Naive thymus-derived CD8-positive, alpha-beta T cell (primary cell): ENCODE data around the gene ZFYVE21. TPM values are rescaled to one million over a fixed set of nuclear protein-coding genes. Genes with fewer than 3 reads are reported as not detected.

ENCODE experiments used
- ATAC-seq, 2 donors: fragments of 150-1000 bp; cut with Tn5 transposase in 1 of 2; sonication (Bioruptor Pico), chemical (Tn5 transposase) in 1 of 2; 1 replicate in 1 of 2; 2 replicates in 1 of 2; pipeline ENCODE4 v1.10.0; 2021; ENCODE audit warnings: mild to moderate bottlenecking in 2 of 2, moderate library complexity in 2 of 2
- POLR2A ChIA-PET: fragments of 350-600 bp; sonication (Branson Sonifier 250); formaldehyde crosslinking; loops from one replicate; lab custom pipeline; 2021; ENCODE audit warnings: antibody characterized with exemption; lab: Charles Lee
- DNase-seq, 10 donors: peaks; one replicate each; pipeline versions ENCODE4 v3.0.0 to v3.0.0-alpha.2; 2020 to 2022
- H3K27ac Mint-ChIP-seq, 10 donors: one replicate each; pipeline ENCODE4 v1.8.0; 2020 to 2022; ENCODE audit warnings: mild to moderate bottlenecking in 10 of 10, mixed read lengths in 10 of 10, moderate library complexity in 4 of 10, inconsistent platforms in 1 of 10
- H3K27me3 Mint-ChIP-seq, 5 donors: one replicate each; pipeline ENCODE4 v1.8.0; 2021 to 2022; ENCODE audit warnings: mixed read lengths in 5 of 5
- H3K36me3 Mint-ChIP-seq, 3 donors: one replicate each; pipeline ENCODE4 v1.8.0; 2020 to 2022; ENCODE audit warnings: mixed read lengths in 3 of 3, mild to moderate bottlenecking in 2 of 3, inconsistent platforms in 1 of 3
- H3K4me1 Mint-ChIP-seq, 4 donors: one replicate each; pipeline ENCODE4 v1.8.0; 2021 to 2022; ENCODE audit warnings: mixed read lengths in 4 of 4
- H3K4me3 Mint-ChIP-seq, 10 donors: one replicate each; pipeline ENCODE4 v1.8.0; 2020 to 2022; ENCODE audit warnings: mild to moderate bottlenecking in 10 of 10, mixed read lengths in 10 of 10, moderate library complexity in 6 of 10, inconsistent platforms in 1 of 10
- H3K9me3 Mint-ChIP-seq, 9 donors: one replicate each; pipeline ENCODE4 v1.8.0; 2020 to 2022; ENCODE audit warnings: mixed read lengths in 9 of 9, mild to moderate bottlenecking in 3 of 9, inconsistent platforms in 1 of 9, moderate library complexity in 1 of 9
- polyA plus RNA-seq, 3 donors: library from polyadenylated mRNA; unstranded; fragments of 300-500 nt; fragmentation: Illumina TruSeq; gene quantifications; one replicate each; pipeline ENCODE4 v1.2.3, GENCODE V29; 2021
- total RNA-seq, 8 experiments: library from RNA in 2 of 8; stranded (reverse) in 2 of 8; gene quantifications; one replicate each; pipeline ENCODE4 v1.2.3 and lab custom pipeline; 2021 to 2026

The ZFYVE21 gene
- total and polyA plus RNA-seq, 5 experiments from 2014 or later: 7.7 to 16.9 (median 8.7) TPM

GRCh38 chr14:103748534-103748857 is 32.9 kb downstream of the ZFYVE21 start:
- POLR2A ChIA-PET: interaction anchor here (0.5 to 1.6 kb wide), 2 partner anchors 33 to 58 kb away, joined by 5 to 6 read pairs; partner anchors contain the start of genes XRCC3 and ZFYVE21
- Mint-ChIP-seq H3K27ac (peak overlapping the region; percentile 37 to 94 (median 90)), H3K4me1 (peaks cover 12 to 26% (median 19%) of the 10 kb centered on the region in 4 donors), H3K27me3 (no peaks in the 10 kb centered on the region), H3K9me3 (no peaks in the 10 kb centered on the region), H3K36me3 (peaks cover 0 to 26% (median 5%) of the 10 kb centered on the region in 3 donors), H3K4me3 (peak overlapping the region in 6 of 10 donors; percentile 7 to 70 (median 44))
- ATAC-seq: peak; percentile 99 to 100
- peak; percentile 10 to 80 (median 50) for DNase-seq

- Mint-ChIP-seq H3K27me3 (no peaks in the 10 kb centered on the region), H3K4me3 (peak overlapping the region in 1 of 10 donors; percentile 30), H3K27ac (peak overlapping the region in 2 of 10 donors; percentile 48 to 62), H3K9me3 (no peaks in the 10 kb centered on the region), H3K4me1 (peaks cover 12 to 26% (median 19%) of the 10 kb centered on the region in 4 donors), H3K36me3 (peaks cover 0 to 31% (median 5%) of the 10 kb centered on the region in 3 donors)
- POLR2A ChIA-PET: no interaction called here
- DNase-seq (no peak), ATAC-seq (no peak)
Measured at GRCh38 chr14:103749452-103749851, 33.8 kb downstream of the ZFYVE21 start.

- no peaks in the 10 kb centered on the region for H3K9me3 Mint-ChIP-seq
- peaks cover 12 to 26% (median 19%) of the 10 kb centered on the region in 4 donors for H3K4me1 Mint-ChIP-seq
- ATAC-seq (no peak), DNase-seq (peak in 1 of 10 donors; percentile 11)
- H3K27me3 Mint-ChIP-seq: no peaks in the 10 kb centered on the region
- H3K4me3 Mint-ChIP-seq: no peak overlapping the region
- peaks cover 0 to 31% (median 3%) of the 10 kb centered on the region in 3 donors for H3K36me3 Mint-ChIP-seq
- H3K27ac Mint-ChIP-seq: peak overlapping the region in 6 of 10 donors; percentile 5 to 72 (median 42)
- POLR2A ChIA-PET: no interaction called here
Measured at GRCh38 chr14:103749860-103750259, 34.2 kb downstream of the ZFYVE21 start.

- H3K4me3 Mint-ChIP-seq: no peak overlapping the region
- H3K27ac Mint-ChIP-seq: no peak overlapping the region
- peaks cover 3 to 10% (median 8%) of the 10 kb centered on the region in 4 donors for H3K4me1 Mint-ChIP-seq
- peaks cover 0 to 35% (median 3%) of the 10 kb centered on the region in 3 donors for H3K36me3 Mint-ChIP-seq
- H3K9me3 Mint-ChIP-seq: no peaks in the 10 kb centered on the region
- H3K27me3 Mint-ChIP-seq: no peaks in the 10 kb centered on the region
- POLR2A ChIA-PET: no interaction called here
- DNase-seq: no peak
- ATAC-seq: no peak
Measured at GRCh38 chr14:103753774-103754173, 38.2 kb downstream of the ZFYVE21 start.

- H3K4me3 Mint-ChIP-seq: no peak overlapping the region
- POLR2A ChIA-PET: interaction anchor here (0.7 kb wide), 2 partner anchors 13 to 47 kb away, joined by 3 to 6 read pairs; no protein-coding TSS in a partner anchor
- H3K9me3 Mint-ChIP-seq: no peaks in the 10 kb centered on the region
- no peak for DNase-seq
- H3K27me3 Mint-ChIP-seq: no peaks in the 10 kb centered on the region
- H3K36me3 Mint-ChIP-seq: peaks cover 0 to 25% (median 3%) of the 10 kb centered on the region in 3 donors
- no peak for ATAC-seq
- H3K4me1 Mint-ChIP-seq: no peaks in the 10 kb centered on the region
- no peak overlapping the region for H3K27ac Mint-ChIP-seq
Measured at GRCh38 chr14:103755060-103755459, 39.5 kb downstream of the ZFYVE21 start.

- peaks cover 0 to 14% (median 3%) of the 10 kb centered on the region in 3 donors for H3K36me3 Mint-ChIP-seq
- H3K4me3 Mint-ChIP-seq: no peak overlapping the region
- DNase-seq (no peak), ATAC-seq (no peak)
- POLR2A ChIA-PET: interaction anchor here (0.6 kb wide), 1 partner anchor 65 kb away, joined by 3 read pairs; no protein-coding TSS in a partner anchor
- H3K27me3 Mint-ChIP-seq: no peaks in the 10 kb centered on the region
- H3K27ac Mint-ChIP-seq: peak overlapping the region in 2 of 10 donors; percentile 14 to 56
- H3K4me1 Mint-ChIP-seq: peaks cover 0 to 2% (median 0%) of the 10 kb centered on the region in 4 donors
- H3K9me3 Mint-ChIP-seq: no peaks in the 10 kb centered on the region
Measured at GRCh38 chr14:103758059-103758776, 42.6 kb downstream of the ZFYVE21 start.

- Mint-ChIP-seq H3K4me3 (no peak overlapping the region), H3K9me3 (no peaks in the 10 kb centered on the region), H3K36me3 (peaks cover 0 to 24% (median 0%) of the 10 kb centered on the region in 3 donors), H3K27ac (no peak overlapping the region), H3K4me1 (peaks cover 0 to 4% (median 0%) of the 10 kb centered on the region in 4 donors), H3K27me3 (no peaks in the 10 kb centered on the region)
- no peak for DNase-seq
- no peak for ATAC-seq
- POLR2A ChIA-PET: no interaction called here
Measured at GRCh38 chr14:103762036-103762435, 46.4 kb downstream of the ZFYVE21 start.

GRCh38 chr14:103762541-103762940 is 46.9 kb downstream of the ZFYVE21 start:
- no peaks in the 10 kb centered on the region for H3K27me3 Mint-ChIP-seq
- H3K9me3 Mint-ChIP-seq: no peaks in the 10 kb centered on the region
- ATAC-seq (no peak), DNase-seq (no peak)
- no peak overlapping the region for H3K4me3 Mint-ChIP-seq
- POLR2A ChIA-PET: no interaction called here
- no peak overlapping the region for H3K27ac Mint-ChIP-seq
- peaks cover 0 to 21% (median 0%) of the 10 kb centered on the region in 3 donors for H3K36me3 Mint-ChIP-seq
- H3K4me1 Mint-ChIP-seq: peaks cover 0 to 5% (median 0%) of the 10 kb centered on the region in 4 donors

GRCh38 chr14:103763730-103764488 is 48.3 kb downstream of the ZFYVE21 start:
- peaks cover 0 to 23% (median 0%) of the 10 kb centered on the region in 3 donors for H3K36me3 Mint-ChIP-seq
- H3K27ac Mint-ChIP-seq: no peak overlapping the region
- no peak for ATAC-seq

GRCh38 chr14:103765526-103765925 is 49.9 kb downstream of the ZFYVE21 start:
- no peaks in the 10 kb centered on the region for H3K9me3 Mint-ChIP-seq
- H3K27me3 Mint-ChIP-seq: no peaks in the 10 kb centered on the region
- H3K27ac Mint-ChIP-seq: peak overlapping the region in 2 of 10 donors; percentile 81 to 82
- no peak for ATAC-seq
- H3K4me1 Mint-ChIP-seq: peaks cover 0 to 7% (median 0%) of the 10 kb centered on the region in 4 donors
- no peak overlapping the region for H3K4me3 Mint-ChIP-seq
- POLR2A ChIA-PET: no interaction called here
- no peak for DNase-seq
- peaks cover 0 to 23% (median 0%) of the 10 kb centered on the region in 3 donors for H3K36me3 Mint-ChIP-seq

More at GRCh38 chr14:103763730-103764488, 48.3 kb downstream of the ZFYVE21 start:
- H3K4me3 Mint-ChIP-seq: no peak overlapping the region
- POLR2A ChIA-PET: no interaction called here
- no peaks in the 10 kb centered on the region for H3K27me3 Mint-ChIP-seq
- peaks cover 0 to 7% (median 0%) of the 10 kb centered on the region in 4 donors for H3K4me1 Mint-ChIP-seq
- H3K9me3 Mint-ChIP-seq: no peaks in the 10 kb centered on the region
- DNase-seq: no peak

GRCh38 chr14:103767336-103767894 is 51.8 kb downstream of the ZFYVE21 start:
- H3K36me3 Mint-ChIP-seq: peaks cover 0 to 32% (median 7%) of the 10 kb centered on the region in 3 donors
- H3K4me3 Mint-ChIP-seq: no peak overlapping the region
- POLR2A ChIA-PET: interaction anchor here (0.6 kb wide), 1 partner anchor 13 kb away, joined by 6 read pairs; no protein-coding TSS in a partner anchor
- H3K9me3 Mint-ChIP-seq: peaks cover 0 to 2% (median 0%) of the 10 kb centered on the region in 9 donors
- no peak for DNase-seq
- H3K27ac Mint-ChIP-seq: peak overlapping the region in 3 of 10 donors; percentile 26 to 41 (median 28)
- H3K4me1 Mint-ChIP-seq: peaks cover 0 to 5% (median 0%) of the 10 kb centered on the region in 4 donors
- H3K27me3 Mint-ChIP-seq: no peaks in the 10 kb centered on the region
- ATAC-seq: no peak

- H3K36me3 Mint-ChIP-seq: peaks cover 6 to 37% (median 25%) of the 10 kb centered on the region in 3 donors
- POLR2A ChIA-PET: interaction anchor here (0.6 kb wide), 1 partner anchor 1406 kb away, joined by 3 read pairs; no protein-coding TSS in a partner anchor
- DNase-seq: no peak
- peaks cover 0 to 2% (median 0%) of the 10 kb centered on the region in 9 donors for H3K9me3 Mint-ChIP-seq
- no peak overlapping the region for H3K4me3 Mint-ChIP-seq
- no peaks in the 10 kb centered on the region for H3K27me3 Mint-ChIP-seq
- peak overlapping the region in 2 of 10 donors; percentile 5 to 78 for H3K27ac Mint-ChIP-seq
- no peak for ATAC-seq
- H3K4me1 Mint-ChIP-seq: peaks cover 0 to 4% (median 0%) of the 10 kb centered on the region in 4 donors
Measured at GRCh38 chr14:103770500-103770899, 54.9 kb downstream of the ZFYVE21 start.
